ENCODE measurements around the gene DYRK1B.
"Not testable (repeated sequence)": the region's sequence is repeated elsewhere in the genome, so short reads cannot be mapped to it uniquely, and the experiment has no call there.

- TF ChIP-seq CTCF, EP300, POLR2AphosphoS5 (IDR thresholded peaks at IDR 0.05): not testable (repeated sequence)
These were observed 42.5 kb upstream of the DYRK1B start for GRCh38 chr19:39876486-39876885.
